PC-3 (cell line): ENCODE data around the gene TRIM10. TPM values are rescaled to one million over a fixed set of nuclear protein-coding genes. Genes with fewer than 3 reads are reported as not detected.

Experiments used
- ATAC-seq: fragments of 200-7000 bp; cut with Tn5 transposase; 2 replicates; pipeline ENCODE4 v1.9.1; 2020; ENCODE audit warnings: mild to moderate bottlenecking, moderate library complexity
- BruUV-seq: library from RNA; stranded (reverse); fragments of 400-500 nt; replicated peaks from 2 replicates; lab custom pipeline; 2021; lab: Mats Ljungman, UMichigan
- CTCF ChIA-PET: fragments of 300-600 bp; sonication (Branson Sonifier 250); formaldehyde crosslinking; loops from one replicate; lab custom pipeline; 2022; ENCODE audit warnings: antibody characterized with exemption; lab: Charles Lee
- POLR2A ChIA-PET: fragments of 300-600 bp; sonication (Branson Sonifier 250); formaldehyde crosslinking; loops from one replicate; lab custom pipeline; 2022; ENCODE audit warnings: antibody characterized with exemption; ENCODE audit not compliant: unreplicated experiment; lab: Charles Lee
- DNase-seq: peaks from one replicate; pipeline ENCODE4 v3.0.0-alpha.2; 2015
- H2AFZ ChIP-seq: fragments of 300-600 bp; sonication (generic); 2 replicates; pipeline ENCODE4 v1.6.0; 2016; ENCODE audit warnings: antibody characterized with exemption, low read length
- H3F3A ChIP-seq: fragments of 300-600 bp; sonication (generic); one replicate; pipeline ENCODE4 v1.6.0; 2017; ENCODE audit warnings: antibody characterized with exemption, low read length, control low read depth, mild to moderate bottlenecking; ENCODE audit not compliant: unreplicated experiment
- H3K27ac ChIP-seq: fragments of 300-600 bp; sonication (generic); 2 replicates; pipeline ENCODE4 v1.5.1; 2016; ENCODE audit warnings: mild to moderate bottlenecking, low read length
- H3K27me3 ChIP-seq: fragments of 300-600 bp; sonication (generic); 2 replicates; pipeline ENCODE4 v1.6.1; 2016; ENCODE audit warnings: low read length, mixed read lengths
- H3K36me3 ChIP-seq: fragments of 300-600 bp; sonication (generic); 2 replicates; pipeline ENCODE4 v1.6.1; 2016; ENCODE audit warnings: low read depth, mixed run types, low read length, mixed read lengths
- H3K4me1 ChIP-seq: fragments of 300-600 bp; sonication (generic); 2 replicates; pipeline ENCODE4 v1.5.1; 2016; ENCODE audit warnings: low read length; ENCODE audit not compliant: insufficient read depth
- H3K4me2 ChIP-seq: fragments of 300-600 bp; sonication (generic); 2 replicates; pipeline ENCODE4 v1.6.0; 2016; ENCODE audit warnings: low read length
- H3K4me3 ChIP-seq: fragments of 300-600 bp; sonication (generic); 2 replicates; pipeline ENCODE4 v1.5.1; 2016; ENCODE audit warnings: mild to moderate bottlenecking, low read length, mixed read lengths
- H3K79me2 ChIP-seq: fragments of 300-600 bp; sonication (generic); 2 replicates; pipeline ENCODE4 v1.6.1; 2017; ENCODE audit warnings: low read length, mixed read lengths
- H3K9ac ChIP-seq: fragments of 300-600 bp; sonication (generic); 2 replicates; pipeline ENCODE4 v1.6.0; 2016; ENCODE audit warnings: mild to moderate bottlenecking, low read length
- H3K9me2 ChIP-seq: fragments of 300-600 bp; sonication (generic); replicated peaks from 2 replicates; pipeline ENCODE4 v1.6.1; 2016; ENCODE audit warnings: mixed run types, low read length, mixed read lengths
- H3K9me3 ChIP-seq: fragments of 300-600 bp; sonication (generic); 2 replicates; pipeline ENCODE4 v1.6.1; 2016; ENCODE audit warnings: low read length, mixed read lengths
- H4K20me1 ChIP-seq: fragments of 300-600 bp; sonication (generic); 2 replicates; pipeline ENCODE4 v1.6.1; 2016; ENCODE audit warnings: low read length, mixed read lengths
- EZH2 ChIP-seq: fragments of 300-600 bp; sonication (generic); IDR thresholded peaks from one replicate; pipeline ENCODE4 v1.6.1; 2017; ENCODE audit warnings: antibody characterized with exemption, mild to moderate bottlenecking, low read length; ENCODE audit not compliant: unreplicated experiment
- EZH2phosphoT487 ChIP-seq: fragments of 300-600 bp; sonication (generic); IDR thresholded peaks from 2 replicates; pipeline ENCODE4 v1.6.1; 2018; ENCODE audit warnings: mild to moderate bottlenecking, antibody characterized with exemption, low read length, borderline replicate concordance
- intact Hi-C: fragments of 100-400 bp; cut with micrococcal nuclease; formaldehyde crosslinking; loops from 2 replicates; pipeline ENCODE4 v1.9.0; 2023
- total RNA-seq: library from RNA; depleted of rRNA; stranded (reverse); fragments of >200 nt; gene quantifications from 2 replicates; pipeline ENCODE4 v1.2.3, GENCODE V29; 2014
- TF ChIP-seq, protein P1 (sequence below): fragments of 300-600 bp; sonication (generic); conservative IDR thresholded peaks from 2 replicates; pipeline ENCODE4 v1.5.1; 2017; ENCODE audit warnings: antibody characterized with exemption, low read depth, mild to moderate bottlenecking, low read length

TRIM10 gene
- total RNA-seq, 1 experiment from 2014 or later: not detected

DNA sequence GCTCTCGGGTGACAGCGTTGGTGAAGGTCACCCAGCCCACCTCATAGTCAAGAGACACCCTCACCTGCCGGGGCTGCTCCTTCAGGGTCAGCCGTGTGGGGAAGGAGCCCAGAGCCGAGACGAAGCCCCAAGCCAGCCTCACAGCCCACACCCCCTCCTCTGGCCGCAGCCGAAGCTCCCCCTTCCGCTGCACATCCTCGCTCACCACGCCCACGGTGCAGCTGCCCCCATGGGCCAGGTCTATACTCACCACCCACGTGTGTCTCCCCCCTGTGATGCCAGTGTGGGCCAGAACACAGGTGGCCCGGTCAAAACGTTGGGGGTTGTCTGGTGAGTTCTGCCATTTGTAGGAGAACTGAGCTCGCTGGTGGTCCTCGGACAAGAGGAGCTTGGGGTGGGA is 7.0 kb downstream of the TRIM10 start:
- POLR2A ChIA-PET: interaction anchor here (0.6 kb wide), 1 partner anchor 88 kb away, joined by 3 read pairs; no protein-coding TSS in a partner anchor

DNA sequence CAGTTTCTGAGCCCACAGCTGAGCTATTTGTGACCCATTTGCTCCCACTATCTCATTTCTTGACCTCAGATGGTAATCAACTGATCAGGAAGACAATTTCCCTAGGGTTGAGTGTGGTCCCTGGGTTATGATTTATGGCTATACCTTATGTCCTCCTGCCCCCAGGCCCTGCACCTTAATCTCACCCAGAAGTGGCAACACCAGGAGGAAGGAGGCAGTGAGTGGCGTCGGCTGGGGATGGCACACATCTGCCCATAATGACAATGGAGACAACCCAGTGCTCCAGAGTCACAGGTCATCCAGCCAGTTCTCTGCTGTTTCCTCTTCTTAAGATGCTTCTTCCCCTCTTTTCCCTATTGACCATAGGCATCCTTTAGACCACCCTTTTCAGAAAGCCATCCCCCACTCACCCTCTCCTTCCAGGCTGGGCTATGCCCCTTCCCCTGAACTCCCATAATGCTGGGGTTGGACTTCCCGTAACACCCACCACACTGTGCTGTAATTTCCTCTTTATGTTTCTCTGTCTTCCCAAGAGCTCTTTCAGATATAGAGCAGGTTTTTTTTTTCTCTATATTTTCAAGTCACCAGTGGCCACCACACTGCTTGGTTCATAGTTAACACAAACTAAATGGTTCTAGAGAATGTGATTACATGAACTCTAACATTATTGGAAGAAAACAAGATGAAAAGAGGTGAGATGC is 8.0 kb downstream of the TRIM10 start:
- ChIA-PET CTCF (no interaction called here), POLR2A (no interaction called here)
- Histone ChIP-seq H3K9me2 (no peaks in the 10 kb centered on the region), H4K20me1 (no peaks in the 10 kb centered on the region), H3K36me3 (no peaks in the 10 kb centered on the region), H3K4me2 (no peak overlapping the region), H2AFZ (no peak overlapping the region), H3K9ac (no peak overlapping the region), H3F3A (peaks cover 5% of the 10 kb centered on the region), H3K4me1 (peaks cover 32% of the 10 kb centered on the region), H3K27ac (no peak overlapping the region), H3K9me3 (no peaks in the 10 kb centered on the region), H3K4me3 (no peak overlapping the region), H3K79me2 (no peaks in the 10 kb centered on the region), H3K27me3 (no peaks in the 10 kb centered on the region)
- BruUV-seq: no TSS peak
- intact Hi-C loops: no loop called here
- ATAC-seq (no peak), DNase-seq (no peak)
- TF ChIP-seq EZH2 (no peak), EZH2phosphoT487 (no peak)
- TF ChIP-seq, protein P1, sequence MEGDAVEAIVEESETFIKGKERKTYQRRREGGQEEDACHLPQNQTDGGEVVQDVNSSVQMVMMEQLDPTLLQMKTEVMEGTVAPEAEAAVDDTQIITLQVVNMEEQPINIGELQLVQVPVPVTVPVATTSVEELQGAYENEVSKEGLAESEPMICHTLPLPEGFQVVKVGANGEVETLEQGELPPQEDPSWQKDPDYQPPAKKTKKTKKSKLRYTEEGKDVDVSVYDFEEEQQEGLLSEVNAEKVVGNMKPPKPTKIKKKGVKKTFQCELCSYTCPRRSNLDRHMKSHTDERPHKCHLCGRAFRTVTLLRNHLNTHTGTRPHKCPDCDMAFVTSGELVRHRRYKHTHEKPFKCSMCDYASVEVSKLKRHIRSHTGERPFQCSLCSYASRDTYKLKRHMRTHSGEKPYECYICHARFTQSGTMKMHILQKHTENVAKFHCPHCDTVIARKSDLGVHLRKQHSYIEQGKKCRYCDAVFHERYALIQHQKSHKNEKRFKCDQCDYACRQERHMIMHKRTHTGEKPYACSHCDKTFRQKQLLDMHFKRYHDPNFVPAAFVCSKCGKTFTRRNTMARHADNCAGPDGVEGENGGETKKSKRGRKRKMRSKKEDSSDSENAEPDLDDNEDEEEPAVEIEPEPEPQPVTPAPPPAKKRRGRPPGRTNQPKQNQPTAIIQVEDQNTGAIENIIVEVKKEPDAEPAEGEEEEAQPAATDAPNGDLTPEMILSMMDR: no peak

More for the DNA sequence above, 7.0 kb downstream of the TRIM10 start:
- TF ChIP-seq EZH2 (no peak), EZH2phosphoT487 (no peak)
- TF ChIP-seq, protein P1: no peak
- no peak for DNase-seq
- no peak overlapping the region for H3K9ac ChIP-seq
- H3K27me3 ChIP-seq: no peaks in the 10 kb centered on the region
- H2AFZ ChIP-seq: no peak overlapping the region
- BruUV-seq: no TSS peak
- no peaks in the 10 kb centered on the region for H3K9me2 ChIP-seq
- peaks cover 5% of the 10 kb centered on the region for H3F3A ChIP-seq
- no peaks in the 10 kb centered on the region for H4K20me1 ChIP-seq
- peak overlapping the region; percentile 66 for H3K4me2 ChIP-seq
- H3K4me3 ChIP-seq: no peak overlapping the region
- peak overlapping the region; percentile 51 for H3K27ac ChIP-seq
- no peak for ATAC-seq
- no peaks in the 10 kb centered on the region for H3K36me3 ChIP-seq
- no peaks in the 10 kb centered on the region for H3K9me3 ChIP-seq
- intact Hi-C loops: no loop called here
- H3K4me1 ChIP-seq: peaks cover 32% of the 10 kb centered on the region
- no peaks in the 10 kb centered on the region for H3K79me2 ChIP-seq
- CTCF ChIA-PET: no interaction called here

DNA sequence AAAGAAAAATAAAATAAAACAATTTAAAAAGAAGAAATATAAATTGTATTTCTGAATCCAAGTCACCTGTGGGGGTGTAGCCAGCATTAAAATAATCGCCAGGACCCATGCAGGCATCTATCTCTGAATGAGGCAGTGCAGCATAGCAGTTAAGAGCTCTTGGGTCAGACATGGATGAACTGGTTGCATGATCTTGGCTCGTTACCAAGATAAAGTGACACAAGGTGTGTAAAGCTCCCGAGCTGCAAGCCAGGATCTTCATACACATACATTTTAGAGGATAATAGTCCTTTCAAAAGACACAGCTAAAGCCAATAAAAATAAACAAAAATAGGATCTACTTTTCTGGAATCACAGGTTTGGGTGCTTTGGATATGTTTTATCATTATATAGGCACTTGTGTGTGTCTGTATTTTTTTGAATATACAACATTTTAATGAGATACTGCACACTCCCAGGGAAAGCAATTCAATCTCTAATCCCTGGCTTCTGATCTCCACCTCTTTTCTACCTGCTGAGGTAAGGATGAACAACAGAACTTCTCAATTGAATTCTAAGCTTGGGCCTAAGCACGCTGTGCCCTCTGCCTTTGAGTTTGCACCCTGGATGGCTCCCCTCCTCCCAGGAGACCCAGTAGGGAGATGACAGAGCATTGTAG is 8.9 kb downstream of the TRIM10 start:
- TF ChIP-seq EZH2 (no peak), EZH2phosphoT487 (no peak)
- TF ChIP-seq, protein P1: no peak
- CTCF ChIA-PET: no interaction called here
- POLR2A ChIA-PET: no interaction called here

More for the DNA sequence above, 8.9 kb downstream of the TRIM10 start:
- Histone ChIP-seq H3K27me3 (no peaks in the 10 kb centered on the region), H2AFZ (no peak overlapping the region), H3K27ac (no peak overlapping the region), H3K4me2 (no peak overlapping the region), H3K9me2 (no peaks in the 10 kb centered on the region), H3K9me3 (no peaks in the 10 kb centered on the region), H3K79me2 (no peaks in the 10 kb centered on the region), H3K4me1 (peaks cover 32% of the 10 kb centered on the region), H3K36me3 (no peaks in the 10 kb centered on the region), H3F3A (peaks cover 5% of the 10 kb centered on the region), H3K4me3 (no peak overlapping the region), H4K20me1 (no peaks in the 10 kb centered on the region), H3K9ac (no peak overlapping the region)
- intact Hi-C loops: no loop called here
- peak; percentile 30 for DNase-seq
- no TSS peak for BruUV-seq
- ATAC-seq: no peak
